GM10266 (cell line): ENCODE results near the gene MOB2.

Source experiments
- DNase-seq: peaks from one replicate; pipeline ENCODE4 v3.0.0; 2012; ENCODE audit errors: extremely low spot score
- TF ChIP-seq, protein P1 (sequence below): IDR thresholded peaks from 2 replicates; pipeline ENCODE4 v1.5.1; 2012; ENCODE audit warnings: mild to moderate bottlenecking, low read depth; ENCODE audit not compliant: control insufficient read depth, insufficient read depth; ENCODE audit errors: missing control alignments

MOB2 gene

DNA sequence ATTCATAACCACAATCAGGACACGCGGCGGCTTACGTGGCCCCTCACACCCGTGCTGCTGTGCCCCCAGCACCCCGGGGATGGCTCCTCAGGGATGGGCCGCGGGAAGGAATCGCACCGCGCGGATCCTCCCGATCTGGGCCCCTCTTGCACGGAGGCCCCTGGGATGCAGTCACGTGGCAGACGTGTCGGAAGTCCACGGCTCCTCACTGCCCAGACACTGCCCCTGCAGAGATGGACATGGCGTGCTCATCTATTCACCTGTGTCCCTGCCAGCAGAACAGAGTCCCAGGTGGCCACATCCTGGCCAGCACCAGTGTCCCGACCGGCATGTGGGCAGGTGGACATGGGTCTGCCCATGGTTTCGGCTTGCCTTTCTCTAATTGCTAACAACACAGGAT, 12.8 kb downstream of the MOB2 start:
- TF ChIP-seq, protein P1, sequence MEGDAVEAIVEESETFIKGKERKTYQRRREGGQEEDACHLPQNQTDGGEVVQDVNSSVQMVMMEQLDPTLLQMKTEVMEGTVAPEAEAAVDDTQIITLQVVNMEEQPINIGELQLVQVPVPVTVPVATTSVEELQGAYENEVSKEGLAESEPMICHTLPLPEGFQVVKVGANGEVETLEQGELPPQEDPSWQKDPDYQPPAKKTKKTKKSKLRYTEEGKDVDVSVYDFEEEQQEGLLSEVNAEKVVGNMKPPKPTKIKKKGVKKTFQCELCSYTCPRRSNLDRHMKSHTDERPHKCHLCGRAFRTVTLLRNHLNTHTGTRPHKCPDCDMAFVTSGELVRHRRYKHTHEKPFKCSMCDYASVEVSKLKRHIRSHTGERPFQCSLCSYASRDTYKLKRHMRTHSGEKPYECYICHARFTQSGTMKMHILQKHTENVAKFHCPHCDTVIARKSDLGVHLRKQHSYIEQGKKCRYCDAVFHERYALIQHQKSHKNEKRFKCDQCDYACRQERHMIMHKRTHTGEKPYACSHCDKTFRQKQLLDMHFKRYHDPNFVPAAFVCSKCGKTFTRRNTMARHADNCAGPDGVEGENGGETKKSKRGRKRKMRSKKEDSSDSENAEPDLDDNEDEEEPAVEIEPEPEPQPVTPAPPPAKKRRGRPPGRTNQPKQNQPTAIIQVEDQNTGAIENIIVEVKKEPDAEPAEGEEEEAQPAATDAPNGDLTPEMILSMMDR: no peak
- no peak for DNase-seq

DNA sequence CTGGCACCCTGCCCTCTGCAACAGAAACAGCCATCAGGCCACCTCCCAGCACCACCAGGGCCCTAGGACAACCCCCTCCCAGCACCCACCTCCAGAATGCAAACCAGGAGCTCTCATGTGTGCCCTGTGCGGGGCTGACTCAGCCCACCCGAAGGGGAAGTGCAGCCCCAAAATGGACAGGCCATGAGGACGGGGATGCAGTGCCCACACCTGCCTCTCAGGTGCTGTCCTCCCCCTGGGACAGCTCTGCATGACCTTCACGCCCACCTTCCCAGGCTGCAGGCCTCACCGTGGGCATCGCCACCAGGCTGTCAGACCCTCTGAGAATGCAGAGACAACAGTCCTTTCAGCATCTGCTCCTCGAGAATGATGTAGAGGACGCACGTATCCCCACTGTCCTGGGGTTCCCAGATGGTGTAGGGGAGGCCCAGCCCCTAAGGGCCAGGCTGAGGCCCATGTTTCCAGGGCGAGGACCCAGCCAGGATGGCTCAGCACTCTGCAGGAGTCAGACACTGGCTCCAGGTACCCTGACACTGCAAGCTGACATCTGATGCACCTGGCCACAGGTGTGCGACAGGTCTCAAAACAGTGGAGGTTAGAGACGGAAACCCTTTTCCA, 13.5 kb downstream of the MOB2 start:
- DNase-seq: no peak
- TF ChIP-seq, protein P1: no peak

DNA sequence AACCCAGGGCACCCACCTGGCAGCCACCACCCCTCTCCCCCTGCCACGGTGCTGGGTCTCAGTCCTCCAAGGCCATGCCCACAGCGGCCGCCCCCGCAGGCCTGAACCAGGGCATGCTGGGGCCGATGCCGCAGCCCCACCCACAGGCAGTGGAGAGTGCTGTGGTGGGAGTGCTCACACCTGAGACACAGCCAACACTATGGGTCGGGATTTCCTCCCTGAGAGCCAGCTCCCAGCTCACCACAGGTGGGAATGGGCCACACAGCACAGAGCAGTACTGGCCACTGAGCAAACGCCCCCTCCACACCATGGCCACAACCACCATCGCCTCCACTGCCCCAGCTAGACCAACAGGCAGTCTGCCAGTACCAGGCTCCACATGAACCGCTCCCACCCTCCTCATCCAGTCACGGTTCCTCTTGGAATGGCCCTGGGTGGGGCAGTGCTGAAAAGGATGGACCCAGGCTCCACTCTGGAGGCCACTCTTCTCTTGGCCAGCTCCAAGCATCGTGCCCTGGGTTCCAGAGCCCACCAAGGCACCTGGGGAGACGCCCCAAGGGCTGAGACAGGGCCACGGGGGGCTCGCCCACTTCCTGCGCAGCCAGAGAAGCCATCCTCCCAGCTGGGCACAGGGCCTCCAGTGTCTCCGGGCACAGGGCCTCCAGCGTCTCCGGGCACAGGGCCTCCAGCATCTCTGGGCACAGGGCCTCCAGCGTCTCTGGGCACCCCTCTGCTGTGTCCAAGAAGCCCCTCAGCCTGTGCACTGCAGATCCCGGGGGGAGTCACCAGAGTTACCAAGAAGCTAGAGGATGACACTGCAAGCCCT, 14.2 kb downstream of the MOB2 start:
- no peak for DNase-seq
- TF ChIP-seq, protein P1: no peak

DNA sequence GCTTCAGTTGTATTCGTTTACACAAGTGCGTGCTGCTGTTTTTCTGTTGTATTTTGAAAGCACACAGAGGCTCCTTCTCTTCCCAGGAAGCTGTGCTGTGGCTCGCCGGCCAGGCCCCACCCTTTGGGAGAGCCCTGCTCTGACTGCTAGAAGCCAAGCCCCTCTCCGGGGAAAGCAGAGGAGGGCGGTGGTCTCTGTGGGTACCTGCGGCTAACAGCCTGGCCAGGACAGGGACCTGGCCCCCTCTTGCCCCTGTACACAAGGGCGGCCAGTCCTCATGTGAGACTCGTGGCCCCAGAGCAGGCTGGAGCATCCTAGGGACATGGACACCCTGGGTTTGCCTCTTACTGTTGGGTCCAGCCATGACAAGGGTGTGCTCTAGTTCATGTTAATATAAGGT, 14.8 kb downstream of the MOB2 start:
- TF ChIP-seq, protein P1: no peak
- DNase-seq: no peak

DNA sequence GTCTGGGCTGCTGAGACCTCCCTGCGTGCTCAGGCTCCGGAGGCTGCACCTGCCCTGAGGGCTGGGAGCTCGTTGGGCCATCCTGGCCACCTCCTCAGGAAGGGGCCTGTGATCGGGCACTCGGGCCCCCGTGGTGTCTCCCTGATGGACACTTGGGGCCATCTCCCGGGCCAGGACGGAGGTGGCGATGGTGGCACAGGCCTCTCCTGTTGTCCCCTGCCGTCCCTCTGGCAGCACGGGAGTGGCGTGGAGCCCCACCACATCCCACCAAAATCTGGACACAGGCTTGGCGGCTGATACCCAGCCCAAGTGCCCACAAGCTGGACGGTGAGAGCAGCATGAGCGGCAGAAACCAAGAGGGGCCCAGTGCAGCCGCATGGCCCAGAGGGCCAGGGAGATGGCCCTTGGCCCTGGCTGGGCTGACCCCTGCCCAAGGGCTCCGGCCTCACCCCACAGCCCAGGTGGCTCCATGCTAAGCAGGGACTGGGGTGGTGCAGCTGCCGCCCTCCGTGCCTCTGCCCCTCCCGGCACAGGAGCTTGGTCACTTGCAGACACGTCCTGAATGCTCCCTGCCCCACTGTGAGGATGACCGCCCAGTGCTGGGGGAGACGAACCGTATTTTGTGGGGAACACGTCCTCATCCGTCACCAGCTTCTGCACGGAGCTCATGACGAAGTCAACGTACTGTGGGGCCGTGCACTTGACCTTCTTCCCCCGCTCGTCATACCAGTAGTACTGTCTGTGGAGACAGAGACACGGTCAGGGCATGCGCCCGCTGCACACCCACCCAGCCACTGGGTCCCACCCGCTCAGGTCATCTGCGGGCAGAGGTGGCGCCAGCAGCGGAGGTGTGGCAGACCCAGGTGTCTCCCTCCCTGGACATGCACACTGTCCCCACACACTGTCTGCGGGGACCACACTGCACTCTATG, 15.6 kb downstream of the MOB2 start:
- no peak for DNase-seq
- TF ChIP-seq, protein P1: no peak

DNA sequence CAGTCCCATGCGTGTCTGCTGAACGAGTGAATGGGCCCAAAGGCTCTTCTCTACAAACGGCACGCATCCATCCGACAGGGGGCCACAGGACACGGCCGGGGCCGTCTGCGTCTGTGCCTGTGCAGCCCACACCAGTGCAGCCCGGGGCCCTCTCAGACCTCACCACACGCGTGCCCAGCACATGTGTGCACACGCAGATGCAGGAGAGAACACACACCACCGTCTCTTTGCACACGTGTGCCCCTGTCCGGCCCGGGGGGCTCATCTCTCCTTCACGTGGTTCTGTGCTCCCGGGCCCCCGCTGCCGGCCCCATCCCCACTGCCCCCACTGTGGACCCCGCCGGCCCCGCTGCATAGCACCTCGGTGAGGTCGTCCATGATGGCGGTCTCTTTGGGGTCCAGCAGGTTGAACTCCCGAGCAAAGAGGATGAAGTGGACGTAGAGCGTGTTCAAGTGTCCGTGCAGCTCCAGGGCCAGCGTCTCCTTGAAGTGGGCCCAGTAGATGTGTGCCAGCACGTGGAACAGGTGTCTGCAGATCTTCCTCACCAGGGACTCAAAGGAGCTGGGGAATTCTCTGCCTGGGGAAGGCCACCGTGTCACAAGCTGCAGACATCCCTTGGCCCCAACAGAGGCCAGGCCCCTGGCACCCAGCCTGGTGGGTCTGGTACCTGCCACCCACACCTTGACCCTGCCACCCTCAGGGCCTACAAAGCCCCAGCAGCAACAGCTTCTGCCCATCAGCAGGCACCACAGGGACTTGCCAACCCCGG, 16.5 kb downstream of the MOB2 start:
- TF ChIP-seq, protein P1: no peak

More for the DNA sequence above, 16.5 kb downstream of the MOB2 start:
- DNase-seq: no peak
